WTC11 (cell line): ENCODE measurements around the gene DCLK1.

Experiments used
- CREB1 ChIP-seq: sonication (generic); formaldehyde crosslinking; IDR thresholded peaks from 2 replicates; pipeline ENCODE4 v1.8.0; 2023; ENCODE audit warnings: mild to moderate bottlenecking, missing genetic modification reagents
- CTCF ChIP-seq: fragments of 200-600 bp; IDR thresholded peaks from 2 replicates; pipeline ENCODE4 v1.8.0; 2022; ENCODE audit warnings: antibody characterized with exemption
- ESRRA ChIP-seq: sonication (generic); formaldehyde crosslinking; IDR thresholded peaks from 2 replicates; pipeline ENCODE4 v1.8.1; 2022; ENCODE audit warnings: mild to moderate bottlenecking, missing genetic modification reagents, borderline replicate concordance
- ETV6 ChIP-seq: sonication (generic); formaldehyde crosslinking; IDR thresholded peaks from 2 replicates; pipeline ENCODE4 v1.8.1; 2022; ENCODE audit warnings: mild to moderate bottlenecking, missing genetic modification reagents
- FOXJ3 ChIP-seq: sonication (generic); formaldehyde crosslinking; IDR thresholded peaks from 2 replicates; pipeline ENCODE4 v1.9.0; 2021; ENCODE audit warnings: missing genetic modification reagents, mild to moderate bottlenecking, borderline replicate concordance
- IRF2 ChIP-seq: sonication (generic); formaldehyde crosslinking; IDR thresholded peaks from 2 replicates; pipeline ENCODE4 v1.8.0; 2022; ENCODE audit warnings: low read depth, missing genetic modification reagents, borderline replicate concordance
- PRRX2 ChIP-seq: fragments of 250-450 bp; sonication (Bioruptor Pico); IDR thresholded peaks from 2 replicates; pipeline ENCODE4 v1.8.0; 2021; ENCODE audit warnings: mild to moderate bottlenecking
- TCF7 ChIP-seq: sonication (generic); formaldehyde crosslinking; IDR thresholded peaks from 2 replicates; pipeline ENCODE4 v1.8.0; 2022; ENCODE audit warnings: mild to moderate bottlenecking, low read depth, missing genetic modification reagents, moderate library complexity
- ZNF232 ChIP-seq: sonication (generic); formaldehyde crosslinking; IDR thresholded peaks from 2 replicates; pipeline ENCODE4 v1.8.0; 2022; ENCODE audit warnings: mild to moderate bottlenecking, missing genetic modification reagents

GRCh38 chr13:36134632-36135031 is 3.5 kb upstream of the DCLK1 start:
- TF ChIP-seq CTCF, result no peak
- TF ChIP-seq ESRRA (CRISPR knock-in tag), result no peak
- TF ChIP-seq CREB1 (CRISPR knock-in tag), result no peak
- TF ChIP-seq PRRX2 (CRISPR knock-in tag), result no peak
- TF ChIP-seq FOXJ3, result no peak
- TF ChIP-seq ETV6 (CRISPR knock-in tag), result no peak
- no peak for TF ChIP-seq ZNF232 (CRISPR knock-in tag)
- no peak for TF ChIP-seq TCF7 (CRISPR knock-in tag)
- TF ChIP-seq IRF2, result no peak
